Measurements from ENCODE around the gene NUAK1.

DNA sequence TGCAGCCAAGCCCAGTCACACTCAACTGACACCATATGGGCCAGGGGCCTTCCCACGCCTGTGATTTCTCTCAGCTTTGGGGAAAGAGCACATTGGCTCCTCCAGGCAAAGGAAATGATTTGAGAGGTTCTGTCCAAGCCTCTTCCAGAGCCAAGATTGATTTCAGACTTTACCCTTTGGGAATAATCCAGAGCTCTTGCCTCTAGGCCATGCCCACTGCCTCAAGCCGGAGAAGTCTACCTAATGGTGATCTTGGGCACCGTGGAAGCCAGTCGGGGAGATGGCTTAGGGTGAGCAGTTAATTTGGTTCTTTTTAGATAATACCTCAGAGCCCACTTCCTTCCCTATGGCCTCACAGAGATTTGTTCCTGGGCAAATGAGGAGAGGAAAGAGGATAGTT lies 45.0 kb upstream of the NUAK1 start:
- no peak for TF ChIP-seq EZH2phosphoT487 (IDR thresholded peaks at IDR 0.05; ENCODE audit: borderline replicate concordance, low read length)
- TF ChIP-seq CTCF (IDR thresholded peaks at IDR 0.05; ENCODE audit: low read depth, low read length, poor library complexity, severe bottlenecking) = no peak

Measured in DOHH2 (cell line).